GM12872 (cell line): ENCODE measurements around the gene ZNF83.

Experiments
- TF ChIP-seq, protein P1 (sequence below): IDR thresholded peaks from 3 replicates; pipeline ENCODE4 v1.5.1; 2011; ENCODE audit warnings: low read depth, mild to moderate bottlenecking, low read length, moderate library complexity; ENCODE audit not compliant: insufficient read depth

Gene ZNF83

DNA sequence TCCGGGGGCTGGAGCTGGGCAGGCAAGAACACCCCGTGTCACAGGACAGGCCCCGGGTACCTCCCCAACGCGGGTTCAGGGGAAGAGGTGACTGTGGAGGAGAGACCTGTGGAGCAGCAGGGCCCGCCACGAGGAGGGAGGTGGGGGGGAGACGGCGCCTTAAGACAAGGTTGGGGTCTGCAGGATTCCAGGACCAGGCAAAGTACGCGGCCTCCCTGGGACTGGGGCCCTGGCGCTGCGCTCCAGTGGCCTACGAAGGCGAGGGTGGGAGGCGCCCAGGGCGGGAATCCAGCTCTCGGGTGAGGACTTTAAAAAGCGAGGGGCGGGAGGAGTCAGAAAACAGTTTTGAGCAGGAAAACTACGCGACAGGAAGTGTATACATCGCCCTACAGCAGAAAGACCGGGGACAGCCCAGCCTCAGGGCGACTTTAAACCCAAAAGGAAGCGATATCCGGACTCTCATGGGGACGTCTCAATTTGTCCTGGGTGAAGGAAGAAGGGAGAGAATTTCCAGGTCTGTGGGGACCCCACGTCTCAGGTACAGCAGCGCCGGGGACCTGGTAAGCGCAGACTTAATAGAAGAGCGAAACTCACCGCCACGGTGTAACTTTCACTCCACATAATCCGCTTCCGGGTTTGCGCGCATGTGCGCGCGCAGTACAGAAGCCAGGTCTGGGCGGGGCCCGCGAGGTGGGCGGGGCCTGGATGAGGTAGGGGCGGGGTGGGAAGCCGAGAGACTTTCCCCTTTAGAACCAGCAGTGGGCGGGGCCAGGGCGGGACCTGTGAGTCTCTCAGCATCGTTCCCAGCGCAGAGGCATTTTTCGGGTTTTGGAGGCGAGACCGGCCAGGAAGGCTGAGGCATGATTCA lies at the start of gene ZNF83:
Gene ZNF83 (minus strand): TSS at position 638 of the 868 bp plus-strand sequence.
- TF ChIP-seq, protein P1, sequence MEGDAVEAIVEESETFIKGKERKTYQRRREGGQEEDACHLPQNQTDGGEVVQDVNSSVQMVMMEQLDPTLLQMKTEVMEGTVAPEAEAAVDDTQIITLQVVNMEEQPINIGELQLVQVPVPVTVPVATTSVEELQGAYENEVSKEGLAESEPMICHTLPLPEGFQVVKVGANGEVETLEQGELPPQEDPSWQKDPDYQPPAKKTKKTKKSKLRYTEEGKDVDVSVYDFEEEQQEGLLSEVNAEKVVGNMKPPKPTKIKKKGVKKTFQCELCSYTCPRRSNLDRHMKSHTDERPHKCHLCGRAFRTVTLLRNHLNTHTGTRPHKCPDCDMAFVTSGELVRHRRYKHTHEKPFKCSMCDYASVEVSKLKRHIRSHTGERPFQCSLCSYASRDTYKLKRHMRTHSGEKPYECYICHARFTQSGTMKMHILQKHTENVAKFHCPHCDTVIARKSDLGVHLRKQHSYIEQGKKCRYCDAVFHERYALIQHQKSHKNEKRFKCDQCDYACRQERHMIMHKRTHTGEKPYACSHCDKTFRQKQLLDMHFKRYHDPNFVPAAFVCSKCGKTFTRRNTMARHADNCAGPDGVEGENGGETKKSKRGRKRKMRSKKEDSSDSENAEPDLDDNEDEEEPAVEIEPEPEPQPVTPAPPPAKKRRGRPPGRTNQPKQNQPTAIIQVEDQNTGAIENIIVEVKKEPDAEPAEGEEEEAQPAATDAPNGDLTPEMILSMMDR = no peak

DNA sequence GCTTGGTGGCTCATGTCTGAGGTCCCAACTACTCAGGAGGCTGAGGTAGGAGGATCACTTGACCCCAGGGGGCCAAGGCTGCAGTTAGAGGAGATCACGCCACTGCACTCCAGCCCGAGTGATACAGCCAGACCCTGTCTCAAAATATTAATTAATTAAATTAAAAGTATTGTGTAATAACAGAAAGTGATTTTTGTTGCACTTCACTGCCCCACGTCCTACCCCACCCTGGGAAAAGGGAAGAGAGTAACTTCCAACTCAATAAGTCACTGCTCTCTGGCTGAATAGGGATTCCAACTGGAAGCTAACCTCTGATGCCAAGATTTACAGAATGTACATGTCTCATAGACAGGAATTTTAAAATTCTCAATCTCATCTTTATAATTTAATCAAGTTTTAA lies 49.5 kb upstream of the ZNF83 start:
- TF ChIP-seq, protein P1 = no peak

DNA sequence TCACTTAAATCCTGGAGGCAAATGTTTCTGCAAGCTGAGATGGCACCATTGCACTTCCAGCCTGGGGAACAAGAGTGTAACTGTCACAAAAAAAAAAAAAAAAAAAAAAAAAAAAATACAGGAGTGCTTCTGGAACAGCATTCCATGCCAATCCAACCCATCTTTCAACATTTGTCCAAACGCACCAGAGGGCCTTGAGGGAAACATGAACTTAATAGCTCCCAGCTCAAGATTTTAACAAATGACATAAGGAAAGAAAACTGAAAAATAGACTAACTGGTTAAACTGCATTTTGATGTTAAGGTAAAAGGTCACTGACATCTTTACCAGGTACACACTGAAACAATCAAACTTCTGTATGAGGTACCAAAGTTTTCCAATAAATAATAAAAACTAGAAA lies 47.7 kb upstream of the ZNF83 start:
- TF ChIP-seq, protein P1 = no peak

DNA sequence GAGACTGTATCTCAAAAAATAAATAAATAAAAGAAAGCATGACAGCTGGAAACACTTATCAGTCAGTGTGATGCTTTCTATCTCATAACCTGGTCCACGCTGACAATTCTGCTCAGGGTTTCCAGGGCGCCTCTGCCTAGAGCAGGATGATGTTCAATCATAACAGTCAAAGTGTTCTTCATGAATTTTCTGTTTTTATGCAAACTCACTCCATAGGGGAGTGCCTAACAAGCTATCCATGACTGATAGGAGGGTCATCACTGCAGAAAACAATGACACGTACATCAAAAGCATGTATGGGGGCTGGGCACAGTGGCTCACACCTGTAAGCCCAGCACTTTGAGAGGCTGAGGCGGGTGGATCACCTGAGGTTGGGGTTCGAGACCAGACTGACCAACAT lies 41.4 kb upstream of the ZNF83 start:
- TF ChIP-seq, protein P1 = no peak

GRCh38 chr19:52673014-52673413 lies 34.9 kb upstream of the ZNF83 start:
- TF ChIP-seq, protein P1 = no peak

DNA sequence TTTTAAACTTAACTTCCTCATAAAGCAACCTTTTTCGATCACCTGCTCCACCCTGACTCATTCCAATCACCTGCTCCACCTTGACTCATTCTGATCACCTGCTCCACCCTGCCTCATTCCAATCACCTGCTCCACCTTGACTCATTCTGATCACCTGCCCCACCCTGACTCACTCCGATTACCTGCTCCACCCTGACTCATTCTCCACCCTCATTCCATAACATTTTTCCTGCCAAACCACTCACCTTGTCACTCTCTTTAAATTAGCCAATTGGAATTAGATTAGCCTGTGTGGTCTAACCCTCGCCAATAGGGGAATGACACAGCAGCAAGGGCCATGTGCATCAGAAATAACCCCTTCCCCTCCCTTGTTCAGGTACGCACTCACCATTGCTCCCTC lies 31.9 kb upstream of the ZNF83 start:
- TF ChIP-seq, protein P1 = no peak

GRCh38 chr19:52669586-52669985 lies 31.4 kb upstream of the ZNF83 start:
- TF ChIP-seq, protein P1 = no peak
